GM12801 (cell line): ENCODE measurements around the gene ANKHD1.

Source experiments
- TF ChIP-seq, protein P1 (sequence below): IDR thresholded peaks from one replicate; pipeline ENCODE4 v1.5.1; 2011; ENCODE audit warnings: control low read depth; ENCODE audit not compliant: insufficient read length; ENCODE audit errors: extremely low read depth

The ANKHD1 gene

GRCh38 chr5:140418862-140419520, 17.4 kb downstream of the ANKHD1 start:
- TF ChIP-seq, protein P1, sequence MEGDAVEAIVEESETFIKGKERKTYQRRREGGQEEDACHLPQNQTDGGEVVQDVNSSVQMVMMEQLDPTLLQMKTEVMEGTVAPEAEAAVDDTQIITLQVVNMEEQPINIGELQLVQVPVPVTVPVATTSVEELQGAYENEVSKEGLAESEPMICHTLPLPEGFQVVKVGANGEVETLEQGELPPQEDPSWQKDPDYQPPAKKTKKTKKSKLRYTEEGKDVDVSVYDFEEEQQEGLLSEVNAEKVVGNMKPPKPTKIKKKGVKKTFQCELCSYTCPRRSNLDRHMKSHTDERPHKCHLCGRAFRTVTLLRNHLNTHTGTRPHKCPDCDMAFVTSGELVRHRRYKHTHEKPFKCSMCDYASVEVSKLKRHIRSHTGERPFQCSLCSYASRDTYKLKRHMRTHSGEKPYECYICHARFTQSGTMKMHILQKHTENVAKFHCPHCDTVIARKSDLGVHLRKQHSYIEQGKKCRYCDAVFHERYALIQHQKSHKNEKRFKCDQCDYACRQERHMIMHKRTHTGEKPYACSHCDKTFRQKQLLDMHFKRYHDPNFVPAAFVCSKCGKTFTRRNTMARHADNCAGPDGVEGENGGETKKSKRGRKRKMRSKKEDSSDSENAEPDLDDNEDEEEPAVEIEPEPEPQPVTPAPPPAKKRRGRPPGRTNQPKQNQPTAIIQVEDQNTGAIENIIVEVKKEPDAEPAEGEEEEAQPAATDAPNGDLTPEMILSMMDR: no peak

GRCh38 chr5:140420226-140420570, 18.6 kb downstream of the ANKHD1 start:
- TF ChIP-seq, protein P1: no peak

DNA sequence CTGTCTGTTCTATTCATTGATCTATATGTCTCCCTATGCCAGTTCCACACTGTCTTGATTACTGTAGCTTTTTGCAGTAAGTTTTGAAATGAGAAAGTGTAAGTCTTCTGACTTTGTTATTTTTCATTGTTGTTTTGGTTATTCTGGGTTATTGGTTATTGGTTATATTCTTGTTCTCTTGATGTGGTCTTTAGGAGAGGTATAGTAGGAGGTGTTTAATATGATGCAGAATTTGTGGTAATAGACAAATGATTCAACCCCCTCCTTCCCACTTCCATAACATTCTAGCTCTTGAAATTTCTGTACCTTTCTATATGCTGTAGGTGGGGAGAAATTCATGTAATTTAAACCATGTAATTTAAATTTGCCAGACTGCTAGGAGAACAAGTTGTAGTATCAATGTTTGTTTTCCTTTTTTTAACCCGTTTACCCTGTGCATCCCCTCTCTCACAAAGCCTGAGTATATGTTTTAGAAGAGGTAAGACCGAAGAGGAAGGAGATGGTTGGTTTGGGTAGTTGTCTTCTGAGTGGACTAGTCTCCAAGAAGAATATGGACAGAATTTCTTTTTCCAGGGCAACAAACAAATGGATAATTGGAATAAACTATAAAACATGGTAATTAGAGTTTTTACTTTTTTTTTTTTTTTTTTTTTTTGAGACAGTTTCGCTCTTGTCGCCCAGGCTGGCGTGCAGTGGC, 19.2 kb downstream of the ANKHD1 start:
- TF ChIP-seq, protein P1: no peak

GRCh38 chr5:140423609-140424008, 22.0 kb downstream of the ANKHD1 start:
- TF ChIP-seq, protein P1: no peak

DNA sequence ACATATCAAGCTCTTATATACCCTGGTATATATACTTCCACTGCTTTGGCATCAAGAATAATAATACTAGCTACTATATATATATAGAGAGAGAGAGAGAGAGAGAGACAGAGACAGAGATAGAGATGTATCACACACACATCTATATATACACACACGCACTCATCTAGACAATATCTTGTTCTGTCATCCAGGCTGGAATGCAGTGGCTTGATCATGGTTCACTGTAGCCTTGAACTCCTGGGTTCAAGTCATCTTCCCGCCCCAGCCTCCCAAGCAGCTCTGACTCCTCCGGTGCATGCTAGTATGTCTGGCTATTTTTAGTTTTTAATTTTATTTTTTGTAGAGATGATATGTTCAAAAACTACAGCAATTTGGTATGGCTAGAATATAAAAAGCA, 22.5 kb downstream of the ANKHD1 start:
- TF ChIP-seq, protein P1: no peak

GRCh38 chr5:140429724-140430123, 28.1 kb downstream of the ANKHD1 start:
- TF ChIP-seq, protein P1: no peak

DNA sequence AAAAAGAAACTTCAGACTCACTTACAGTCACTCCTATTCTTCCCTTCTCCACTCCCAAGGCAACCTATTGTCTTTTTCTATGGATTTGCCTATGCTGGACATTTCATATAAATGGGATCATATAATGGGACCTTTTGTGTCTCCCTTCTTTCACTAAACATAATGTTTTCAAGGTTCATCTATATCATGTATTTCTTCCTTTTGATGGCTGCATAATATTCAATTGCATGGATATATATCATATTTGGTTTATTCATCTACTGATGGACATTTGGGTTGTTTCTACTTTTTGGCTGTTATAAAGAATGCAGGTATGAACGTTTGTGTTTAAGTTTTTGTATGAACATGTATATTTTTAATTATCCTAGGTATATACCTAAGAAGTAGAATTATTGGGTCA, 30.6 kb downstream of the ANKHD1 start:
- TF ChIP-seq, protein P1: no peak
